Measurements from ENCODE around the gene BEST2. TPM values are rescaled to one million over a fixed set of nuclear protein-coding genes. Genes with fewer than 3 reads are reported as not detected.

The BEST2 gene
- total RNA-seq (not detected in 2 replicates), polyA plus RNA-seq (not detected in 2 replicates), polyA minus RNA-seq (ENCODE audit: low replicate concordance) (0.78 TPM in 1 of 2 replicates, not detected in the other)
- 0.06 TPM in 1 of 2 replicates, not detected in the other for polyA plus RNA-seq (2012)

DNA sequence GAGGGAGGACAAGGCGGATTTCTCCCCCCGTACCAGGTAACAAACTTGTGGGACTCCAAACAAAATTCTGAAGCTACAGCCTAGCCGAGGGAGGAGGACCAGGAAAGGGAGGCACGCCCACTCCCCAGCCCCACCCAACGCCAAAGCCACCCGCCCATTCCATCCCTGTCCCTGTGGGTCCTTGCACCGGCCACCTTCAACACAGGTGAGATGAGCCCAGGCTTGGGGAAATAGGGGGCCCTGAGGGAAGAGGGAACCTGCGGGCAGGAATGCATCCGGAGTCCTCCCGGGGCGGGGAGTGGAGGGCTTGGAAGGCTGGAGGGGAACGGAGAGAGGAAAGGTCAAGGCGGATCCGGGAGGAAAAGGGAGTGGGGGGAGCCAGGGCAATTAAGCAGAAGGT is at the start of gene BEST2:
TSS of gene BEST2 (plus strand) at position 157 of the 400 bp plus-strand sequence. CDS start 802 bp downstream, outside the sequence.
- Histone ChIP-seq H3K9ac (ENCODE audit: insufficient read depth, low read length) (no peak within 1 kb of the TSS), H3K4me2 (ENCODE audit: extremely low read depth, insufficient read depth, low read length) (no peak within 1 kb of the TSS), H2AFZ (ENCODE audit: low read length) (no peak within 1 kb of the TSS), H3K4me3 (replicated peaks in 1 of 4; ENCODE audit: control extremely low read depth in 1 of 4, insufficient read depth in 1 of 4, low read depth in 3 of 4, low read length in 4 of 4) (no peak within 1 kb of the TSS), H3K79me2 (ENCODE audit: control insufficient read depth, insufficient read depth, low read length) (no peaks in the 10 kb centered on the region), H3K4me1 (ENCODE audit: control insufficient read depth, extremely low read depth, insufficient read depth, low read length) (peaks cover 6% of the 10 kb centered on the region), H3K27ac (ENCODE audit: insufficient read depth, low read length) (no peak within 1 kb of the TSS), H4K20me1 (ENCODE audit: control insufficient read depth, extremely low read depth, insufficient read depth, low read length) (no peaks in the 10 kb centered on the region), H3K9me3 (ENCODE audit: control insufficient read depth, insufficient read depth, low read depth, low read length) (no peaks in the 10 kb centered on the region), H3K27me3 (ENCODE audit: control insufficient read depth, insufficient read depth, low read length) (peaks cover 16% of the 10 kb centered on the region), H3K36me3 (ENCODE audit: control insufficient read depth, insufficient read depth, low read length) (peaks cover 7% of the 10 kb centered on the region)
- no peak for DNase-seq (ENCODE audit: low read depth in 2 of 2)
- no peak for TF ChIP-seq EZH2 (IDR thresholded peaks at IDR 0.05; ENCODE audit: low read length, missing control alignments)
- TF ChIP-seq, protein P1, sequence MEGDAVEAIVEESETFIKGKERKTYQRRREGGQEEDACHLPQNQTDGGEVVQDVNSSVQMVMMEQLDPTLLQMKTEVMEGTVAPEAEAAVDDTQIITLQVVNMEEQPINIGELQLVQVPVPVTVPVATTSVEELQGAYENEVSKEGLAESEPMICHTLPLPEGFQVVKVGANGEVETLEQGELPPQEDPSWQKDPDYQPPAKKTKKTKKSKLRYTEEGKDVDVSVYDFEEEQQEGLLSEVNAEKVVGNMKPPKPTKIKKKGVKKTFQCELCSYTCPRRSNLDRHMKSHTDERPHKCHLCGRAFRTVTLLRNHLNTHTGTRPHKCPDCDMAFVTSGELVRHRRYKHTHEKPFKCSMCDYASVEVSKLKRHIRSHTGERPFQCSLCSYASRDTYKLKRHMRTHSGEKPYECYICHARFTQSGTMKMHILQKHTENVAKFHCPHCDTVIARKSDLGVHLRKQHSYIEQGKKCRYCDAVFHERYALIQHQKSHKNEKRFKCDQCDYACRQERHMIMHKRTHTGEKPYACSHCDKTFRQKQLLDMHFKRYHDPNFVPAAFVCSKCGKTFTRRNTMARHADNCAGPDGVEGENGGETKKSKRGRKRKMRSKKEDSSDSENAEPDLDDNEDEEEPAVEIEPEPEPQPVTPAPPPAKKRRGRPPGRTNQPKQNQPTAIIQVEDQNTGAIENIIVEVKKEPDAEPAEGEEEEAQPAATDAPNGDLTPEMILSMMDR (conservative IDR thresholded peaks at IDR 0.05 in 1 of 2, IDR thresholded peaks at IDR 0.05 in 1 of 2; ENCODE audit: low read depth in 1 of 2, low read length in 2 of 2) = no peak

- no peaks in the 10 kb centered on the region for H3K27me3 ChIP-seq (ENCODE audit: control insufficient read depth, insufficient read depth, low read length)
- H3K4me3 ChIP-seq (replicated peaks in 1 of 4; ENCODE audit: control extremely low read depth in 1 of 4, insufficient read depth in 1 of 4, low read depth in 3 of 4, low read length in 4 of 4) = no peak overlapping the region
- H3K4me1 ChIP-seq (ENCODE audit: control insufficient read depth, extremely low read depth, insufficient read depth, low read length) = no peaks in the 10 kb centered on the region
- peaks cover 43% of the 10 kb centered on the region for H3K36me3 ChIP-seq (ENCODE audit: control insufficient read depth, insufficient read depth, low read length)
- H3K4me2 ChIP-seq (ENCODE audit: extremely low read depth, insufficient read depth, low read length) = no peak overlapping the region
- DNase-seq (ENCODE audit: low read depth in 2 of 2) = peak; percentile 34 to 53
- no peaks in the 10 kb centered on the region for H4K20me1 ChIP-seq (ENCODE audit: control insufficient read depth, extremely low read depth, insufficient read depth, low read length)
- H3K27ac ChIP-seq (ENCODE audit: insufficient read depth, low read length) = no peak overlapping the region
- no peak overlapping the region for H2AFZ ChIP-seq (ENCODE audit: low read length)
- H3K79me2 ChIP-seq (ENCODE audit: control insufficient read depth, insufficient read depth, low read length) = no peaks in the 10 kb centered on the region
- TF ChIP-seq, protein P1 (conservative IDR thresholded peaks at IDR 0.05 in 1 of 2, IDR thresholded peaks at IDR 0.05 in 1 of 2; ENCODE audit: low read depth in 1 of 2, low read length in 2 of 2) = no peak
- TF ChIP-seq EZH2 (IDR thresholded peaks at IDR 0.05; ENCODE audit: low read length, missing control alignments) = no peak
- H3K9ac ChIP-seq (ENCODE audit: insufficient read depth, low read length) = no peak overlapping the region
- no peaks in the 10 kb centered on the region for H3K9me3 ChIP-seq (ENCODE audit: control insufficient read depth, insufficient read depth, low read depth, low read length)
Measured at GRCh38 chr19:12703046-12703445, 48.5 kb upstream of the BEST2 start.

DNA sequence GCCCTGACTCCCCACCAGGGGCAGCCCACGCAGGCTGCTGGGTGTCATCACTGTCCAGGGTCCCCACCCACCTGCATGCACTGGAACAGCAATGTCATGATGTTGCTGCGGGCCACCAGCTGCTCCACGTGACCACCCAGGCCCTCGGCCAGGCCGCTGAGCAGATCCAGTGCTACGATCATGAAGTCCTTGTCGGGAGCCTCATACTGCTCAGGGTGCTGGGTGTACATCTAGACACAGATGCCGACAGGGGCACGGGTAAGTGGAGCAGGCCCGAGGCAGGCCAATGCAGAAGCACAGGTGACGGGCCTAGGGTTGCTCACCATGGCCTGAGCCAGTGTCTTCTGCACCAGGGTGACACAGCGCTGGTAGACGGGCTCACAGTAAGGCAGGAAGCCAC is 46.4 kb upstream of the BEST2 start:
- Histone ChIP-seq H3K27ac (ENCODE audit: insufficient read depth, low read length) (no peak overlapping the region), H3K9ac (ENCODE audit: insufficient read depth, low read length) (no peak overlapping the region), H2AFZ (ENCODE audit: low read length) (no peak overlapping the region), H3K4me3 (replicated peaks in 1 of 4; ENCODE audit: control extremely low read depth in 1 of 4, insufficient read depth in 1 of 4, low read depth in 3 of 4, low read length in 4 of 4) (no peak overlapping the region), H3K4me1 (ENCODE audit: control insufficient read depth, extremely low read depth, insufficient read depth, low read length) (no peaks in the 10 kb centered on the region), H4K20me1 (ENCODE audit: control insufficient read depth, extremely low read depth, insufficient read depth, low read length) (no peaks in the 10 kb centered on the region), H3K36me3 (ENCODE audit: control insufficient read depth, insufficient read depth, low read length) (peaks cover 47% of the 10 kb centered on the region), H3K79me2 (ENCODE audit: control insufficient read depth, insufficient read depth, low read length) (no peaks in the 10 kb centered on the region), H3K27me3 (ENCODE audit: control insufficient read depth, insufficient read depth, low read length) (no peaks in the 10 kb centered on the region), H3K9me3 (ENCODE audit: control insufficient read depth, insufficient read depth, low read depth, low read length) (no peaks in the 10 kb centered on the region), H3K4me2 (ENCODE audit: extremely low read depth, insufficient read depth, low read length) (no peak overlapping the region)
- DNase-seq (ENCODE audit: low read depth in 2 of 2) = no peak
- TF ChIP-seq EZH2 (IDR thresholded peaks at IDR 0.05; ENCODE audit: low read length, missing control alignments) = no peak
- TF ChIP-seq, protein P1 (conservative IDR thresholded peaks at IDR 0.05 in 1 of 2, IDR thresholded peaks at IDR 0.05 in 1 of 2; ENCODE audit: low read depth in 1 of 2, low read length in 2 of 2) = no peak

All from fibroblast of lung (primary cell).